T-cell (primary cell): ENCODE data around the gene EFHD2. TPM values are rescaled to one million over a fixed set of nuclear protein-coding genes. Genes with fewer than 3 reads are reported as not detected.
A peak's percentile ranks its signal among the peaks of the same experiment; 100 is the strongest.

Experiments used
- ATAC-seq, 4 experiments: fragments of 200-7000 bp in 3 of 4; fragments of 150-1000 bp in 1 of 4; cut with Tn5 transposase; replicated peaks in 1 of 4; 1 replicate in 3 of 4; 2 replicates in 1 of 4; pipeline ENCODE4 v1.10.0; 2021; ENCODE audit warnings: moderate library complexity in 3 of 4, mild to moderate bottlenecking in 2 of 4, moderate number of reproducible peaks in 1 of 4
- CTCF ChIA-PET, 2 donors: fragments of 300-600 bp; sonication (Branson Sonifier 250); formaldehyde crosslinking; loops; one replicate each; lab custom pipeline; 2022; ENCODE audit warnings: antibody characterized with exemption in 2 of 2; lab: Charles Lee
- POLR2A ChIA-PET, 2 donors: fragments of 300-600 bp; sonication (Branson Sonifier 250); formaldehyde crosslinking; loops; one replicate each; lab custom pipeline; 2022; ENCODE audit warnings: antibody characterized with exemption in 2 of 2; lab: Charles Lee
- DNase-seq, 35 experiments: peaks; one replicate each; pipeline versions ENCODE4 v3.0.0 to v3.0.0-alpha.2; 2013 to 2023
- H3K27ac ChIP-seq: one replicate; pipeline ENCODE4 v1.5.1; 2013; ENCODE audit warnings: low read length
- H3K27me3 ChIP-seq, 2 experiments: replicated peaks in 1 of 2; 1 replicate in 1 of 2; 2 replicates in 1 of 2; pipeline versions ENCODE4 v1.6.1 to v1.7.0; 2013; ENCODE audit warnings: low read length in 1 of 2, mixed read lengths in 1 of 2; ENCODE audit not compliant: control insufficient read depth in 2 of 2, insufficient read depth in 2 of 2; ENCODE audit errors: extremely low read depth in 1 of 2
- H3K36me3 ChIP-seq, 2 donors: 1 replicate in 1 of 2; 2 replicates in 1 of 2; pipeline versions ENCODE4 v1.6.1 to v1.7.0; 2013; ENCODE audit warnings: low read length in 1 of 2; ENCODE audit not compliant: control insufficient read depth in 2 of 2, insufficient read depth in 1 of 2; ENCODE audit errors: extremely low read depth in 1 of 2
- H3K4me1 ChIP-seq, 2 experiments: 1 replicate in 1 of 2; 2 replicates in 1 of 2; pipeline versions ENCODE4 v1.6.1 to v1.7.0; 2013; ENCODE audit warnings: low read length in 2 of 2, mixed read lengths in 1 of 2; ENCODE audit not compliant: insufficient read depth in 2 of 2, control insufficient read depth in 1 of 2; ENCODE audit errors: extremely low read depth in 1 of 2
- H3K4me3 ChIP-seq, 2 donors: 1 replicate in 1 of 2; 2 replicates in 1 of 2; pipeline versions ENCODE4 v1.5.1 to v1.7.0; 2013; ENCODE audit warnings: mild to moderate bottlenecking in 2 of 2, low read length in 1 of 2, moderate library complexity in 1 of 2; ENCODE audit not compliant: control insufficient read depth in 1 of 2; ENCODE audit errors: extremely low read depth in 1 of 2
- H3K9me3 ChIP-seq: 2 replicates; pipeline ENCODE4 v1.7.0; 2013
- H3K27ac Mint-ChIP-seq, 2 donors: one replicate each; pipeline ENCODE4 v1.8.0; 2020 to 2021; ENCODE audit warnings: mild to moderate bottlenecking in 2 of 2, mixed read lengths in 2 of 2
- H3K27me3 Mint-ChIP-seq, 2 donors: one replicate each; pipeline ENCODE4 v1.8.0; 2021 to 2022; ENCODE audit warnings: mixed read lengths in 2 of 2
- H3K36me3 Mint-ChIP-seq: one replicate; pipeline ENCODE4 v1.8.0; 2021; ENCODE audit warnings: mixed read lengths
- H3K4me1 Mint-ChIP-seq, 3 donors: one replicate each; pipeline ENCODE4 v1.8.0; 2020 to 2022; ENCODE audit warnings: mixed read lengths in 3 of 3, mild to moderate bottlenecking in 1 of 3
- H3K4me3 Mint-ChIP-seq, 3 donors: one replicate each; pipeline ENCODE4 v1.8.0; 2020 to 2022; ENCODE audit warnings: mild to moderate bottlenecking in 3 of 3, mixed read lengths in 3 of 3, moderate library complexity in 3 of 3
- H3K9me3 Mint-ChIP-seq, 3 donors: one replicate each; pipeline ENCODE4 v1.8.0; 2020 to 2022; ENCODE audit warnings: mixed read lengths in 3 of 3
- WGBS: methylation state at CpG from one replicate; pipeline ENCODE4 v1.1.5; 2013; ENCODE audit warnings: missing lambda C conversion rate; ENCODE audit not compliant: insufficient coverage; 5-methylcytosine and 5-hydroxymethylcytosine counted together
- total RNA-seq, 35 experiments: library from RNA in 6 of 35; stranded (reverse) in 6 of 35; fragments of 120-200 nt in 1 of 35; gene quantifications; one replicate each; pipeline versions ENCODE4 v1.2.1 to v1.2.4 and lab custom pipeline; 2013 to 2026

EFHD2 gene
- total RNA-seq, result 100 to 1,000 TPM in 1 of 5 donors, 10 to 100 TPM in 4; 49.1 to 125 (median 63.6) TPM
- total RNA-seq (2013), result 71.2 TPM
- total RNA-seq (lab: John Stamatoyannopoulos, UW), result 34.2 to 253 (median 95.2) reads per million in 29 experiments

GRCh38 chr1:15409388-15410222 is at the start of gene EFHD2:
Gene EFHD2, plus strand, starts transcription at chr1:15409888. Its CDS starts 84 bp downstream, at chr1:15409972.
- H3K4me3 Mint-ChIP-seq, result peak within 1 kb of the TSS; percentile 86 to 95 (median 91)
- Histone ChIP-seq H3K27ac (peak within 1 kb of the TSS; percentile 97), H3K4me1 (peaks cover 9 to 80% of the 10 kb centered on the region in 2 experiments), H3K36me3 (peaks cover 5 to 19% of the 10 kb centered on the region in 2 donors), H3K27me3 (peaks cover 0 to 6% of the 10 kb centered on the region in 2 experiments), H3K4me3 (peak within 1 kb of the TSS; percentile 74 to 91), H3K9me3 (no peaks in the 10 kb centered on the region)
- no peaks in the 10 kb centered on the region for H3K27me3 Mint-ChIP-seq
- H3K27ac Mint-ChIP-seq, result peak within 1 kb of the TSS; percentile 77 to 85
- peaks cover 37 to 65% (median 49%) of the 10 kb centered on the region in 3 donors for H3K4me1 Mint-ChIP-seq
- no peaks in the 10 kb centered on the region for H3K9me3 Mint-ChIP-seq
- peak; percentile 82 to 95 (median 93) for ATAC-seq
- WGBS, result under 1% methylated on average over 84 of the region's 99 CpGs
- ChIA-PET POLR2A (interaction anchor here in 1 of 2 donors (0.5 to 0.6 kb wide), 2 partner anchors 8 to 1267 kb away, joined by 3 to 5 read pairs; no protein-coding TSS in a partner anchor), CTCF (no interaction called here)
- DNase-seq, result peak; percentile 69 to 98 (median 87)
- H3K36me3 Mint-ChIP-seq, result peaks cover under 1% of the 10 kb centered on the region

- Histone ChIP-seq H3K36me3 (no peaks in the 10 kb centered on the region), H3K4me3 (no peak overlapping the region), H3K9me3 (no peaks in the 10 kb centered on the region), H3K4me1 (no peaks in the 10 kb centered on the region), H3K27ac (no peak overlapping the region), H3K27me3 (no peaks in the 10 kb centered on the region)
- ATAC-seq (no peak), DNase-seq (no peak)
- H3K4me3 Mint-ChIP-seq, result no peak overlapping the region
- WGBS, result 94% methylated on average over 11 of the region's 14 CpGs
- no peaks in the 10 kb centered on the region for H3K36me3 Mint-ChIP-seq
- no peaks in the 10 kb centered on the region for H3K27me3 Mint-ChIP-seq
- POLR2A ChIA-PET, result no interaction called here
- peaks cover 0 to 4% (median 4%) of the 10 kb centered on the region in 3 donors for H3K4me1 Mint-ChIP-seq
- H3K27ac Mint-ChIP-seq, result no peak overlapping the region
- CTCF ChIA-PET, result no interaction called here
- no peaks in the 10 kb centered on the region for H3K9me3 Mint-ChIP-seq
Measured at GRCh38 chr1:15360700-15361099, 49.0 kb upstream of the EFHD2 start.

GRCh38 chr1:15362096-15362736 is 47.5 kb upstream of the EFHD2 start:
- Mint-ChIP-seq H3K4me1 (no peaks in the 10 kb centered on the region), H3K4me3 (no peak overlapping the region), H3K36me3 (no peaks in the 10 kb centered on the region), H3K27ac (no peak overlapping the region), H3K27me3 (no peaks in the 10 kb centered on the region), H3K9me3 (no peaks in the 10 kb centered on the region)
- no peak overlapping the region for H3K4me3 ChIP-seq
- ChIA-PET CTCF (no interaction called here), POLR2A (no interaction called here)
- no peak overlapping the region for H3K27ac ChIP-seq
- H3K36me3 ChIP-seq, result no peaks in the 10 kb centered on the region
- ATAC-seq, result no peak
- no peaks in the 10 kb centered on the region for H3K27me3 ChIP-seq
- no peaks in the 10 kb centered on the region for H3K9me3 ChIP-seq
- no peaks in the 10 kb centered on the region for H3K4me1 ChIP-seq
- DNase-seq, result no peak
- WGBS, result 81% methylated on average over 12 of the region's 13 CpGs

GRCh38 chr1:15362737-15363128 is 47.0 kb upstream of the EFHD2 start:
- WGBS, result 94% methylated on average over 3 of the region's 4 CpGs
- Histone ChIP-seq H3K36me3 (no peaks in the 10 kb centered on the region), H3K4me1 (no peaks in the 10 kb centered on the region), H3K4me3 (no peak overlapping the region), H3K9me3 (no peaks in the 10 kb centered on the region), H3K27ac (no peak overlapping the region), H3K27me3 (no peaks in the 10 kb centered on the region)
- ATAC-seq, result no peak
- DNase-seq, result no peak
- Mint-ChIP-seq H3K27ac (no peak overlapping the region), H3K36me3 (no peaks in the 10 kb centered on the region), H3K4me3 (no peak overlapping the region), H3K27me3 (no peaks in the 10 kb centered on the region), H3K9me3 (no peaks in the 10 kb centered on the region), H3K4me1 (no peaks in the 10 kb centered on the region)
- ChIA-PET CTCF (no interaction called here), POLR2A (no interaction called here)

GRCh38 chr1:15364740-15365139 is 44.9 kb upstream of the EFHD2 start:
- POLR2A ChIA-PET, result no interaction called here
- no peaks in the 10 kb centered on the region for H3K36me3 Mint-ChIP-seq

GRCh38 chr1:15368888-15369287 is 40.8 kb upstream of the EFHD2 start:
- H3K4me3 ChIP-seq, result no peak overlapping the region
- no peak overlapping the region for H3K27ac ChIP-seq
- H3K4me1 ChIP-seq, result no peaks in the 10 kb centered on the region
- peaks cover 0 to 9% of the 10 kb centered on the region in 2 experiments for H3K27me3 ChIP-seq
- Mint-ChIP-seq H3K27ac (no peak overlapping the region), H3K27me3 (no peaks in the 10 kb centered on the region), H3K4me1 (no peaks in the 10 kb centered on the region), H3K4me3 (no peak overlapping the region), H3K9me3 (no peaks in the 10 kb centered on the region), H3K36me3 (no peaks in the 10 kb centered on the region)
- CTCF ChIA-PET, result no interaction called here
- H3K36me3 ChIP-seq, result no peaks in the 10 kb centered on the region
- no peak for DNase-seq
- WGBS, result 20% methylated on average over 1 of the region's 1 CpG
- POLR2A ChIA-PET, result no interaction called here
- no peaks in the 10 kb centered on the region for H3K9me3 ChIP-seq
- no peak for ATAC-seq

More at GRCh38 chr1:15364740-15365139, 44.9 kb upstream of the EFHD2 start:
- no peaks in the 10 kb centered on the region for H3K4me1 Mint-ChIP-seq
- ATAC-seq, result peak in 1 of 4 experiments; percentile 62
- no peaks in the 10 kb centered on the region for H3K9me3 ChIP-seq
- no peaks in the 10 kb centered on the region for H3K36me3 ChIP-seq
- H3K27ac ChIP-seq, result no peak overlapping the region
- DNase-seq, result peak in 1 of 35 experiments; percentile 35
- H3K4me3 Mint-ChIP-seq, result no peak overlapping the region
- no peaks in the 10 kb centered on the region for H3K27me3 ChIP-seq
- H3K4me3 ChIP-seq, result no peak overlapping the region
- H3K4me1 ChIP-seq, result no peaks in the 10 kb centered on the region
- H3K9me3 Mint-ChIP-seq, result no peaks in the 10 kb centered on the region
- H3K27me3 Mint-ChIP-seq, result no peaks in the 10 kb centered on the region
- CTCF ChIA-PET, result no interaction called here
- 82% methylated on average over 2 of the region's 5 CpGs for WGBS
- H3K27ac Mint-ChIP-seq, result no peak overlapping the region
